Mesodermal cell (in vitro differentiated cells): Measurements from ENCODE around the gene SRCAP. TPM values are rescaled to one million over a fixed set of nuclear protein-coding genes. Genes with fewer than 3 reads are reported as not detected.

Experiments
- H3K27ac ChIP-seq: 2 replicates; pipeline ENCODE4 v1.7.0; 2013; ENCODE audit warnings: mild to moderate bottlenecking, low read depth, low read length, moderate library complexity; ENCODE audit not compliant: severe bottlenecking
- H3K36me3 ChIP-seq: 2 replicates; pipeline ENCODE4 v1.7.1; 2013; ENCODE audit warnings: mild to moderate bottlenecking, low read length, moderate library complexity; ENCODE audit not compliant: control insufficient read depth, insufficient read depth
- H3K4me1 ChIP-seq: one replicate; pipeline ENCODE4 v1.7.1; 2013; ENCODE audit warnings: mild to moderate bottlenecking, low read length; ENCODE audit not compliant: insufficient read depth, control insufficient read depth, poor library complexity, severe bottlenecking
- H3K4me3 ChIP-seq: 2 replicates; pipeline ENCODE4 v1.7.0; 2013; ENCODE audit warnings: low read length, control low read depth, mild to moderate bottlenecking; ENCODE audit not compliant: insufficient read depth, poor library complexity, severe bottlenecking; ENCODE audit errors: extremely low read depth
- H3K9me3 ChIP-seq: 2 replicates; pipeline ENCODE4 v1.7.1; 2013; ENCODE audit warnings: mild to moderate bottlenecking, low read length, moderate library complexity; ENCODE audit not compliant: control insufficient read depth
- WGBS, 2 experiments: methylation state at CpG; one replicate each; pipeline ENCODE4 v1.1.5; 2013; ENCODE audit warnings: missing lambda C conversion rate in 2 of 2; ENCODE audit not compliant: insufficient coverage in 2 of 2; 5-methylcytosine and 5-hydroxymethylcytosine counted together
- polyA plus RNA-seq, 2 experiments: library from polyadenylated mRNA; stranded (reverse); fragments of 50-300 nt; gene quantifications; one replicate each; pipeline ENCODE4 v1.2.3, GENCODE V29; 2013

The SRCAP gene
- polyA plus RNA-seq (2013, experiment 1 of 2) = 24.7 TPM
- 17.1 TPM for polyA plus RNA-seq (2013, experiment 2 of 2)

DNA sequence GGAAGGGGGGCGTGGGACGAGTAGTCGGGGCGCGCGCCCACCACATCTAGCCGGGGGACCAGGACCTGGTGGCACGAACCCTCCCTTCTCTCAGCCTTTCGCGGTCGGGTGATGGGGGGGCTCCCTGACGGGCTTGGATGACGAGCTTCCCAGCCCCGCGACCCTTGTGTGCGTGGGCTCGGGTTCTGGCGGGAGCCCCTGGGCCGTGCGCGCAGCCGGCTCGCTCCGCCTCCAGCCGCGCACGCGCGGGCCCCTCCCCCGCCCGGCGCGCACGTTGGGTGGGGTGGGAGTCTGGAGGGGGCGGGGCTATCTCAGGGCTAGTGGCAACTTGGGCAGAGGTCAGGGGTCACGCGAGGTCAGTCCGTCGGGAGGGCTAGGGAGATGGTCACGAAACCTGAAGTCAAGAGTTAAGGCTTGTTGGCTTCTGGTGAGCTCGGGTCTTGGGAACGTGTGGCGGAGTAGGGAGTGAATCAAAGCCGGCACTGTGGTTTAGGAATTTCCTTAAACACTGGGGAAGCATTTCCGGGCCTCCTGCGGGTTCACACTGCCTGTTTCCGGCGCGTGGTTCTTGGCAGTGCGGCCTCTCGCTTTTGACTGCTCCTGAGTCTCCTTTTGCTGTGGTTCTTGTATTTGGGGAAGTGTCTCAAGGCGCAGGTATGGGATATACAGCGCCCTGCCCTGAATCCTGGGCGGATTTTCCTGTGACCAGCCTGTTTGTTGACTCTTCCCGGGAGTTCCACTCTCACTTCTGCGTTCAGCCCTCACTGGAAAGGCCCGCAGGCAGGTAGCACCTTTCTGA lies at the start of gene SRCAP:
SRCAP (plus strand) TSS at position 356 of the 799 bp plus-strand sequence. CDS start 1,654 bp downstream, outside the sequence.
- Histone ChIP-seq H3K9me3 (no peaks in the 10 kb centered on the region), H3K4me3 (peak within 1 kb of the TSS; percentile 94), H3K27ac (peak within 1 kb of the TSS; percentile 100), H3K4me1 (peaks cover 23% of the 10 kb centered on the region), H3K36me3 (peaks cover 28% of the 10 kb centered on the region)
- WGBS, 2 experiments = 1% methylated on average over 24 to 41 of the region's 57 CpGs

DNA sequence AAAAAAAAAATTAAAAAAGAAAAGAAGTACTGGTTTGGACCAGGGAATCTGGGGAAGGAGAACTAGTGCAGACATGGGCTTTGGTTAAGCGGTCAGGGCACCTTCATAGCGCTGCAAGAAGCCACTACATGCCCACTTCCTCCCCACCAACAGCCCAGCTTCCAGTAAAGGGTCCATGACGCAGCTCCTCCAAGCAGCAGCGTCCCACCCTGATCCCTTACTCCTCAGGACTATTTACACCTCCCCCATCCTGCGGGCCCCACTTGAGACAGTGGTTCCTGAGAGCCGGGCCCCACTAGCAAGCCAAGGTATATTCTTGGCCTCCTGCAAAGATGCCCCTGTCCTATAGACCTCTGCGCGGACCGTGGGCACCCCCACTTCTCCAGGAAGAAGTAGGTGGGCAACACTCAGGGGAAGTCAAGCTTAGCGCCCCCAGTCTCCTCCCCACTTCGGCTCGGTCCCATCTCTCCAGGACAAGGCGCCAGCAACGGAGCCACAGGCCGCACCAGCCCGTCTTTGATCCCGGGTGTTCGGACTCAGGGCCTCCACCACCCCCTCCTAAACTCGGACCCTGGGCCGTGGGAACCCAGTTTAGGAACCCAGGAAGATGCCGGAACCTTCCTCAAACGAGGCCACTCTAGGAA lies 49.1 kb upstream of the SRCAP start:
- Histone ChIP-seq H3K4me3 (peak overlapping the region; percentile 84), H3K9me3 (no peaks in the 10 kb centered on the region), H3K36me3 (peaks cover 22% of the 10 kb centered on the region), H3K27ac (no peak overlapping the region), H3K4me1 (no peaks in the 10 kb centered on the region)
- WGBS, 2 experiments = 85 to 89% methylated on average over 14 to 22 of the region's 22 CpGs

DNA sequence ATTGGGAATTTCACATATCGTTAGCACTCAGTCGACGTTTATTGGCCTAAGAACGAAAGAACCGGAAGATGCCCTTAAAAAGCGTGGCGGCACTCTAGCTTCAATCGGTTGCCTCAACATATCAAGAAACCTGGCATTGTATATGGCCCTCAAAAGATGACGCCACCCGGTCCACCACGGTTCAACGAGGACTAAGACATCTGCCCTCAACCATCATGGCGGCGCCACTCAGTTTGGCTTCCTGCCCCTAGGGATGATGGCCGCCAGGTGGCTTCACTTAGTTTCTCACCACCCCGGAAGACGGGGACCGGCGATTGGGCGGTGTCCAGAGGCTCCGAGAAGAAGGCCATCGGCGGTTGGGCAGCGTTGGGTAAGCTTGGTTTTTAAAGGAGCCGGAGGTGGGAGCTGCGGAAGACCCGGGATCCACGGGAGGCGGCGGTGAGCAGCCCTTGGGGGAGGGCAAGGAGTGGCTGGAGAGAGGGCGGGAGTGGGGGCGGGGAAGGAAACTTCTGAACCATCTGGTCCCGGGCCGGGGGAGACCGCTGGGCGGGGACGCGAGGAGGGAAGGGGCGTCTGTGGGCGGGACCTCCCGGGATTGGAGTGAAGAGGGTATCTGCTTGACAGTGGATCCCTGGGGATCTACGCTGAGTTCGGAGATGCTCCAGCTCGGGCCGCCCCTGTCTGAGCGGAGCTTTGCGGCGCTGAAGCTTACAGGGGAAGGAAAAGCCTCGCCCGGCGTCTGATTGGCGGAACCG lies 48.4 kb upstream of the SRCAP start, which contains the start of gene PRR14:
PRR14 (plus strand) TSS at position 592 of the 755 bp plus-strand sequence. CDS start 686 bp downstream, outside the sequence.
- peak within 1 kb of the TSS; percentile 72 for H3K27ac ChIP-seq
- no peaks in the 10 kb centered on the region for H3K4me1 ChIP-seq
- H3K4me3 ChIP-seq = peak within 1 kb of the TSS; percentile 84
- 11 to 12% methylated on average over 34 to 42 of the region's 53 CpGs for WGBS, 2 experiments
- no peaks in the 10 kb centered on the region for H3K9me3 ChIP-seq
- peaks cover 29% of the 10 kb centered on the region for H3K36me3 ChIP-seq

DNA sequence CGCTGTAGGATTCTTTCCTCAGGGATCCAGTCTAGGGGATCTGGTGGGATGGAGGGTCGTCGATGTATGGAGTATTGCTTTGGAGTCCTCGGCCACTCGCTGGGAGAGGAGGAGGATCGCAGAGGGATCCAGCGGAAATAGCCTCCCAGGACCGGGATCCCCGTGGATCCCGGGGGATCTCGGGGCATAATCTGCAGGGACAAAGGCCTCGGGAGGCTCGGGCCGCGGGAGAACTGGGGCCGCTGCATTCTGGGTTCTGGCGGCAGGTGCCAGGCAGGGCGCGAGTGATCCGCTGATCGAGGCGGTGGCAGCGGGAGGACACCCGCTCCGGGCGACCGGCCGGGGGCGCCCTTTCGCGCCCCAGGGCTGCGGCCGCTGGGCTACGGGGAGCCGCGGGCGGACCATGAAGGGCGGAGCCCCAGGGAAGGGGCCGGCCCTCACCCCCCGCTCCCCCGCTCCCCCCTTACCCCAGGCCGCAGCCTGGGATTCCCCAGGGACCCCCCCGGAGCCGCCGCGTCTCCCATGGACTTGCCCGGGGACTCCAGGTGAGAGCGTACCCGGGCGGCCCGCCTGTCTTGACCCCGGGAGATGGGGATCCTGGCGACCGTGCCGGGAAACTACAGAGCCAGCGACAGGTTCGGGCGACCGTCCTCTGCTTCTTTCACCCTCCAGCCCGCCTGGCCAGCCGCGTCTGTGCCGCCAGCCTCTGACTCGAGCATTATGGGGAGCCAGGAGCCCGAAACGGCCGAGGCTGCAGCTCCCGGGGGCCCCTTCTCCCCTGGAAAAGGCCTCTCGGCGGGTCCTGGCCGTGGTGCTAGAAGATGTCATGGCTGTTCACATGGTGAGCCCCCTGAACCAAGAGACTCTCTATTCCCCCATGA lies 47.6 kb upstream of the SRCAP start:
- Histone ChIP-seq H3K4me3 (peak overlapping the region; percentile 84), H3K9me3 (no peaks in the 10 kb centered on the region), H3K27ac (peak overlapping the region; percentile 72), H3K36me3 (peaks cover 37% of the 10 kb centered on the region), H3K4me1 (no peaks in the 10 kb centered on the region)
- WGBS, 2 experiments = 0 to 5% methylated on average over 45 to 60 of the region's 71 CpGs

DNA sequence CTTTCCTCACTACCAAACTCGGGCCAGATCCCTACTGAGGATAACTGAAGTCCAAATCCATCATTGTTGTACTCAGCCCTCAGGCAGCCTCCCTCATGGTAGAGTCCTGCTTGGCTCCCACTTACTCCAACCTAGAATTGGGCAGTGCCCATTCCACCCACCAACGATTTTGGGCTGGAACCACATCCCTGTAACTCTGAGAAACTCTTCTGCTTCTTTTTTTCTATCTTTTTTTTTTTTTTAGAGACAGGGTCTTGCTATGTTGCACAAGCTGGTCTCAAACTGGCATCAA lies 47.0 kb upstream of the SRCAP start:
- 53 to 71% methylated on average over 1 to 2 of the region's 2 CpGs for whole genome bisulfite sequencing, 2 experiments
- H3K9me3 ChIP-seq = no peaks in the 10 kb centered on the region
- peaks cover 43% of the 10 kb centered on the region for H3K36me3 ChIP-seq
- H3K27ac ChIP-seq = no peak overlapping the region
- H3K4me3 ChIP-seq = peak overlapping the region; percentile 84
- no peaks in the 10 kb centered on the region for H3K4me1 ChIP-seq

DNA sequence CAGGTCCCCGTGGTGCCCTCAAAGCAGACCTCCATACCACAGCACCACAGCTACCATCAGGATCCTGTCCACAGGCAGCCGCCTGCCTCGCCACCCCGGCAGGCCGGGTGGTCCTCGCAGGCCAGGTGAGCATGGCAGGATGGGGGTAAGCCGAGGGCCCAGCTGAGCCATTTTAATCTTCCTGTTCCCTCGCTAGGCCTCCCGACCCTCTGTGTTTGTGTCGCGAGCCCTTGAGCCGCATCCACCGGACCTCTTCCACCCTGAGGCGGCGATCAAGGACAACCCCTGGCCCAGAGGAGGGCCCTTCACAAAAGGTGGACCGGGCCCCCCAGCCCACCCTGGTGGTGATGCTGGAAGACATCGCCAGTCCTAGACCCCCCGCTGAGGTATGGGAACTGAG lies 46.3 kb upstream of the SRCAP start:
- Histone ChIP-seq H3K4me1 (no peaks in the 10 kb centered on the region), H3K9me3 (no peaks in the 10 kb centered on the region), H3K4me3 (no peak overlapping the region), H3K36me3 (peaks cover 44% of the 10 kb centered on the region), H3K27ac (no peak overlapping the region)
- 93 to 96% methylated on average over 17 of the region's 18 CpGs for WGBS, 2 experiments

DNA sequence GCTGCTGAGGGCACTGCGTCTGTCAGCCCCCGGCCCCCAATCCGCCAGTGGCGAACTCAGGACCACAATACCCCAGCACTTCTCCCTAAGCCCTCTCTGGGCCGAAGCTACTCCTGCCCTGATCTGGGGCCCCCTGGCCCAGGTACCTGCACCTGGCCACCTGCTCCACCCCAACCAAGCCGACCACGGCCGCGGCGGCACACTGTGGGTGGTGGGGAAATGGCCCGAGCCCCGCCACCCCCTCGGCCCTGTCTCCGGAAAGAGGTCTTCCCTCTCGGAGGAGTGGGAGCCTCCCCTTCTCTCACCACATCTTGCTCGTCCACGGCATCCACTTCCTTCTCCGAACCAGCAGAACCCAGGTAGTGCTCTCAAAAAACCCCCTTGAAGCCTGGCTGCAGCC lies 44.1 kb upstream of the SRCAP start:
- peaks cover 44% of the 10 kb centered on the region for H3K36me3 ChIP-seq
- peaks cover under 1% of the 10 kb centered on the region for H3K4me1 ChIP-seq
- H3K27ac ChIP-seq = no peak overlapping the region
- no peak overlapping the region for H3K4me3 ChIP-seq
- 82 to 97% methylated on average over 8 to 17 of the region's 18 CpGs for WGBS, 2 experiments
- no peaks in the 10 kb centered on the region for H3K9me3 ChIP-seq

DNA sequence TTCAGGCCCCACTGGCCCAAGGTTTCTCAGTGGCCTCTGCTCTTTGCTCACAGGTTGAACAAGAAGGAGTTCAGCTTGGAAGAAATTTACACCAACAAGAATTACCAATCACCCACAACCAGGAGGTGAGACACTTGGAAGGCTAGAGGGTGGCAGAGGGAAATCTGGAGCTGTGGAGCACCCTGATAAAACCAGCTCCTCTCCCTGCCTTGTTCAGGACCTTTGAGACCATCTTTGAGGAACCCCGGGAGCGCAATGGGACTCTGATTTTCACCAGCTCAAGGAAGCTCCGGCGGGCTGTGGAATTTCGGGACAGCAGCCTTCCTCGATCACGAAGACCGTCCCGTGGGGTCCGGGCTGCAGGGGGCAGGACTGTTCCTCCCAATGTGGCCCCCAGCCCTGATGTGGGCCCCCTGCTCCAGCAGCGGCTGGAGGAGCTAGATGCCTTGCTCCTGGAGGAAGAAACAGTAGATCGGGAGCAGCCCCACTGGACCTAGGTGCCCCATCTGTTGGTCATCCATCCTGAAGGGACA lies 43.1 kb upstream of the SRCAP start:
- Histone ChIP-seq H3K27ac (no peak overlapping the region), H3K4me1 (peaks cover 8% of the 10 kb centered on the region), H3K36me3 (peaks cover 48% of the 10 kb centered on the region), H3K9me3 (no peaks in the 10 kb centered on the region), H3K4me3 (no peak overlapping the region)
- WGBS, 2 experiments = 95 to 100% methylated on average over 5 to 12 of the region's 12 CpGs

DNA sequence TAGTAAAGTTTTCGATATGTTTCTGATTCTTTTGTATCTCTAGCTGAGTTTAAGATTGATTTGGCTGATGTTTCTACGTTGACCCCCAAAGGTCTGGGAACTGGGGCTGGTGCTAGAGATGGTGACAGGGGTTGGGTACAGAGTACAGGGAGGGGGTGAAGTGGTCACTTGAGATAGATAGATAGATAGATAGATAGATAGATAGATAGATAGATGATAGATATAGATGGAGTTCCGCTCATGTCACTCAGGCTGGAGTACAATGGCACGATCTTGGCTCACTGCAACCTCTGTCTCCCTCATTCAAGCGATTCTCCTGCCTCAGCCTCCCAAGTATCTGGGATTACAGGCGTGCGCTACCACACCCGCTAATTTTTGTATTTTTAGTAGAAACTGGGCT lies 42.6 kb upstream of the SRCAP start:
- Histone ChIP-seq H3K9me3 (no peaks in the 10 kb centered on the region), H3K4me3 (no peak overlapping the region), H3K27ac (no peak overlapping the region), H3K36me3 (peaks cover 53% of the 10 kb centered on the region), H3K4me1 (peaks cover 10% of the 10 kb centered on the region)
- 98 to 100% methylated on average over 5 to 7 of the region's 8 CpGs for WGBS, 2 experiments
